ENCODE results near the gene PHPT1. TPM values are rescaled to one million over a fixed set of nuclear protein-coding genes. Genes with fewer than 3 reads are reported as not detected.

The PHPT1 gene
- total and polyA plus RNA-seq, 2 of the 8 experiments (the other 6 are each of a cell fraction or from before 2014, with no cell fraction given): 109 to 226 TPM

DNA sequence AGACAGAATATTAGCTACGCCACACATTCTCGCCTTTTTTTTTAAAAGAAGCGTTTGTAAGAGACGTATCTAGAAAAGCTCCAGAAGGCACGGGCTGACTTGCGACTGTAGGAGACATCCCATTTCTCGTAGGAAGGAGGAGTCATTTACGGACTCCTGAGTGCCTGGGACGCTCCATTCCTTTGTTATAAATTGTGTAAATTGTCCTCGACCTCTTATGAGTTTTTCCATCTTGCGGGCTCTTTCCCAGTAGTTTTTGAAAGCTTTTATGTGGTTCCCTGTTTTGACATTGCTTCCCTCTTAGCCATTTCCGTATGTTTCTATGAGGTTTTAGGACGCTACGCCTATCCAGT lies 40.4 kb upstream of the PHPT1 start:
- H2BK15ac ChIP-seq (ENCODE audit: low read length): no peak overlapping the region
- H4K20me1 ChIP-seq (replicated peaks in 1 of 2; ENCODE audit: control insufficient read depth in 1 of 2, insufficient read depth in 2 of 2, low read length in 2 of 2): peaks cover 7 to 16% of the 10 kb centered on the region in 2 experiments
- DNase-seq (ENCODE audit: low read depth in 1 of 2, low spot score in 2 of 2): no peak
- no peak overlapping the region for H2AFZ ChIP-seq (ENCODE audit: low read length)
- H3K18ac ChIP-seq (ENCODE audit: extremely low read depth, low read length): no peak overlapping the region
- no peak for FAIRE-seq
- no peak overlapping the region for H4K5ac ChIP-seq (ENCODE audit: insufficient read length, low read depth, low read length)
- peak overlapping the region; percentile 88 to 100 (median 94) for H3K4me3 ChIP-seq (ENCODE audit: extremely low read depth in 1 of 4, insufficient read depth in 2 of 4, low read depth in 3 of 4, low read length in 4 of 4)
- peaks cover 2 to 16% (median 7%) of the 10 kb centered on the region in 4 experiments; a peak in 6 of 8 replicates for H3K36me3 ChIP-seq (ENCODE audit: control insufficient read depth in 2 of 4, insufficient read depth in 4 of 4, low read length in 3 of 4)
- peaks cover 0 to 10% (median 7%) of the 10 kb centered on the region in 4 experiments; a peak in 6 of 7 replicates for H3K4me1 ChIP-seq (replicated peaks in 1 of 4; ENCODE audit: control insufficient read depth in 3 of 4, insufficient read depth in 4 of 4, low read length in 3 of 4)
- no peak overlapping the region for H3K56ac ChIP-seq (replicated peaks; ENCODE audit: insufficient read length, low read depth, low read length)
- no peak overlapping the region for H2BK5ac ChIP-seq (ENCODE audit: low read depth, low read length)
- H3K79me2 ChIP-seq (ENCODE audit: control insufficient read depth in 1 of 2, insufficient read depth in 2 of 2, low read length in 2 of 2): peaks cover 5 to 41% of the 10 kb centered on the region in 2 experiments
- no peak overlapping the region for H2AK5ac ChIP-seq (ENCODE audit: low read depth, low read length)
- no peak overlapping the region for H3K4ac ChIP-seq (replicated peaks; ENCODE audit: insufficient read length, low read depth, low read length)
- peaks cover 0 to 16% (median 6%) of the 10 kb centered on the region in 4 experiments; a peak in 2 of 7 replicates for H3K27me3 ChIP-seq (replicated peaks in 1 of 4; ENCODE audit: control insufficient read depth in 3 of 4, extremely low read depth in 1 of 4, insufficient read depth in 3 of 4, low read length in 3 of 4)
- CTCF ChIA-PET (ENCODE audit: partially characterized antibody): interaction anchor here (0.9 to 3.3 kb wide), 6 partner anchors 8 to 238 kb away, joined by 3 to 16 read pairs (median 4); no protein-coding TSS in a partner anchor
- WGBS, 2 experiments (ENCODE audit: extremely low coverage in 1 of 2, insufficient coverage in 1 of 2, insufficient read length in 1 of 2, insufficient replicate concordance in 2 of 2, low coverage in 1 of 2, low lambda C conversion rate in 2 of 2, missing lambda C conversion rate in 1 of 2): 10% methylated on average over 14 of the region's 14 CpGs; no CpG with 5 or more reads in 1 of the 2 experiments
- peaks cover 6% of the 10 kb centered on the region for H3K79me1 ChIP-seq (ENCODE audit: low read depth, low read length)
- H3K23me2 ChIP-seq (ENCODE audit: low read depth, low read length): peaks cover 9% of the 10 kb centered on the region; the same call in 1 of the 2 replicates
- POLR2A ChIA-PET (ENCODE audit: partially characterized antibody): interaction anchor here (0.8 to 7.8 kb wide), 10 partner anchors 9 to 266 kb away, joined by 3 to 96 read pairs (median 4); partner anchors contain the start of gene AJM1
- H3K9ac ChIP-seq (replicated peaks in 1 of 4; ENCODE audit: extremely low read depth in 1 of 4, low read depth in 3 of 4, low read length in 3 of 4): peak overlapping the region; percentile 61 to 92 (median 83)
- H3K23ac ChIP-seq (ENCODE audit: insufficient read length): no peak overlapping the region
- H2BK12ac ChIP-seq (ENCODE audit: low read depth, low read length): no peak overlapping the region
- H3K14ac ChIP-seq (ENCODE audit: insufficient read length): no peak overlapping the region
- H3K9me3 ChIP-seq (ENCODE audit: insufficient read depth in 2 of 2, low read depth in 1 of 2, low read length in 1 of 2): no peaks in the 10 kb centered on the region
- H2BK20ac ChIP-seq (ENCODE audit: low read length): no peak overlapping the region
- H3K27ac ChIP-seq (ENCODE audit: low read depth, low read length): no peak overlapping the region
- H4K8ac ChIP-seq (ENCODE audit: extremely low read depth, insufficient read depth, low read length): no peak overlapping the region
- no peak overlapping the region for H2BK120ac ChIP-seq (replicated peaks; ENCODE audit: low read depth, low read length)
- no peak overlapping the region for H4K91ac ChIP-seq (replicated peaks; ENCODE audit: insufficient read length, low read length)
- peak overlapping the region; percentile 68 to 84 for H3K4me2 ChIP-seq (ENCODE audit: insufficient read depth in 1 of 2, low read depth in 2 of 2, low read length in 2 of 2)
- TF ChIP-seq NRF1 (IDR thresholded peaks at IDR 0.05; ENCODE audit: low read depth, low read length) (no peak), RXRA (IDR thresholded peaks at IDR 0.05; ENCODE audit: insufficient read depth, low read depth, low read length) (no peak), MAFK (IDR thresholded peaks at IDR 0.05; ENCODE audit: low read depth, low read length) (no peak), BCL11A (IDR thresholded peaks at IDR 0.05; ENCODE audit: low read depth in 2 of 2, low read length in 2 of 2) (no peak), RNF2 (IDR thresholded peaks at IDR 0.05; ENCODE audit: borderline replicate concordance, low read depth, low read length, missing control alignments, poor library complexity, severe bottlenecking) (no peak), RBBP5 (IDR thresholded peaks at IDR 0.05; ENCODE audit: borderline replicate concordance, low read depth, low read length) (no peak), CHD1 (IDR thresholded peaks at IDR 0.05; ENCODE audit: low read depth, low read length) (no peak)
- TF ChIP-seq, protein P1, sequence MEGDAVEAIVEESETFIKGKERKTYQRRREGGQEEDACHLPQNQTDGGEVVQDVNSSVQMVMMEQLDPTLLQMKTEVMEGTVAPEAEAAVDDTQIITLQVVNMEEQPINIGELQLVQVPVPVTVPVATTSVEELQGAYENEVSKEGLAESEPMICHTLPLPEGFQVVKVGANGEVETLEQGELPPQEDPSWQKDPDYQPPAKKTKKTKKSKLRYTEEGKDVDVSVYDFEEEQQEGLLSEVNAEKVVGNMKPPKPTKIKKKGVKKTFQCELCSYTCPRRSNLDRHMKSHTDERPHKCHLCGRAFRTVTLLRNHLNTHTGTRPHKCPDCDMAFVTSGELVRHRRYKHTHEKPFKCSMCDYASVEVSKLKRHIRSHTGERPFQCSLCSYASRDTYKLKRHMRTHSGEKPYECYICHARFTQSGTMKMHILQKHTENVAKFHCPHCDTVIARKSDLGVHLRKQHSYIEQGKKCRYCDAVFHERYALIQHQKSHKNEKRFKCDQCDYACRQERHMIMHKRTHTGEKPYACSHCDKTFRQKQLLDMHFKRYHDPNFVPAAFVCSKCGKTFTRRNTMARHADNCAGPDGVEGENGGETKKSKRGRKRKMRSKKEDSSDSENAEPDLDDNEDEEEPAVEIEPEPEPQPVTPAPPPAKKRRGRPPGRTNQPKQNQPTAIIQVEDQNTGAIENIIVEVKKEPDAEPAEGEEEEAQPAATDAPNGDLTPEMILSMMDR (IDR thresholded peaks at IDR 0.05; ENCODE audit: control extremely low read depth in 1 of 3, insufficient read depth in 1 of 3, low read depth in 1 of 3, low read length in 3 of 3): no peak
- TF ChIP-seq, protein P2, sequence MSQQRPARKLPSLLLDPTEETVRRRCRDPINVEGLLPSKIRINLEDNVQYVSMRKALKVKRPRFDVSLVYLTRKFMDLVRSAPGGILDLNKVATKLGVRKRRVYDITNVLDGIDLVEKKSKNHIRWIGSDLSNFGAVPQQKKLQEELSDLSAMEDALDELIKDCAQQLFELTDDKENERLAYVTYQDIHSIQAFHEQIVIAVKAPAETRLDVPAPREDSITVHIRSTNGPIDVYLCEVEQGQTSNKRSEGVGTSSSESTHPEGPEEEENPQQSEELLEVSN (IDR thresholded peaks at IDR 0.05): no peak
